SK-N-SH treated with all-trans-retinoic acid at 6 μM for 48 hours (cell line): ENCODE results near the gene C6orf132.

Experiments
- ATAC-seq: fragments of 200-7000 bp; cut with Tn5 transposase; 3 replicates; pipeline ENCODE4 v1.9.1; 2020; ENCODE audit warnings: mild to moderate bottlenecking, moderate library complexity
- ARNTL ChIP-seq: fragments of 450-650 bp; formaldehyde crosslinking; IDR thresholded peaks from 2 replicates; pipeline ENCODE4 v1.5.0; 2020; ENCODE audit warnings: low read depth, mild to moderate bottlenecking, moderate library complexity, borderline replicate concordance
- BACH2 ChIP-seq: fragments of 250-450 bp; sonication (Bioruptor Pico); IDR thresholded peaks from 2 replicates; pipeline ENCODE4 v1.9.0; 2021; ENCODE audit warnings: mild to moderate bottlenecking, borderline replicate concordance
- CSDC2 ChIP-seq: fragments of 250-450 bp; sonication (Bioruptor Pico); IDR thresholded peaks from 2 replicates; pipeline ENCODE4 v1.5.0; 2020; ENCODE audit warnings: mild to moderate bottlenecking, moderate library complexity
- CSRNP3 ChIP-seq: fragments of 250-450 bp; sonication (Bioruptor Pico); IDR thresholded peaks from 2 replicates; pipeline ENCODE4 v1.5.1; 2021; ENCODE audit warnings: mild to moderate bottlenecking, moderate library complexity
- ESRRG ChIP-seq: fragments of 250-450 bp; sonication (Bioruptor Pico); IDR thresholded peaks from 2 replicates; pipeline ENCODE4 v1.6.1; 2021; ENCODE audit warnings: mild to moderate bottlenecking
- ISL1 ChIP-seq: fragments of 250-450 bp; sonication (Bioruptor Pico); IDR thresholded peaks from 2 replicates; pipeline ENCODE4 v2.1.2; 2022; ENCODE audit warnings: mild to moderate bottlenecking, moderate library complexity
- OSR1 ChIP-seq: fragments of 250-450 bp; sonication (Bioruptor Pico); IDR thresholded peaks from 2 replicates; pipeline ENCODE4 v1.8.0; 2022; ENCODE audit warnings: moderate library complexity, mild to moderate bottlenecking, inconsistent platforms
- PATZ1 ChIP-seq: fragments of 250-450 bp; sonication (Bioruptor Pico); IDR thresholded peaks from 2 replicates; pipeline ENCODE4 v1.8.0; 2020; ENCODE audit warnings: mild to moderate bottlenecking, moderate library complexity, borderline replicate concordance
- PPARA ChIP-seq: fragments of 250-450 bp; sonication (Bioruptor Pico); IDR thresholded peaks from 2 replicates; pipeline ENCODE4 v1.5.0; 2020; ENCODE audit warnings: mild to moderate bottlenecking, borderline replicate concordance
- RARB ChIP-seq: fragments of 250-450 bp; sonication (Bioruptor Pico); IDR thresholded peaks from 2 replicates; pipeline ENCODE4 v1.8.0; 2021; ENCODE audit warnings: mild to moderate bottlenecking, moderate library complexity
- SNAI2 ChIP-seq: fragments of 250-450 bp; sonication (Bioruptor Pico); IDR thresholded peaks from 2 replicates; pipeline ENCODE4 v1.5.0; 2020; ENCODE audit warnings: mild to moderate bottlenecking, moderate library complexity
- TOX ChIP-seq: fragments of 250-450 bp; sonication (Bioruptor Pico); IDR thresholded peaks from 2 replicates; pipeline ENCODE4 v1.8.0; 2021; ENCODE audit warnings: mild to moderate bottlenecking, moderate library complexity, borderline replicate concordance
- TSHZ2 ChIP-seq: fragments of 250-450 bp; sonication (Bioruptor Pico); IDR thresholded peaks from 2 replicates; pipeline ENCODE4 v1.5.0; 2020; ENCODE audit warnings: mild to moderate bottlenecking, moderate library complexity
- ZC3H10 ChIP-seq: fragments of 250-450 bp; sonication (Bioruptor Pico); IDR thresholded peaks from 2 replicates; pipeline ENCODE4 v1.5.1; 2021; ENCODE audit warnings: mild to moderate bottlenecking, moderate library complexity
- ZFP3 ChIP-seq: fragments of 250-450 bp; sonication (Bioruptor Pico); IDR thresholded peaks from 2 replicates; pipeline ENCODE4 v1.5.0; 2020; ENCODE audit warnings: mild to moderate bottlenecking, moderate library complexity
- ZFP30 ChIP-seq: fragments of 450-650 bp; formaldehyde crosslinking; IDR thresholded peaks from 2 replicates; pipeline ENCODE4 v1.5.0; 2022; ENCODE audit warnings: mild to moderate bottlenecking, moderate library complexity
- ZNF565 ChIP-seq: fragments of 450-650 bp; formaldehyde crosslinking; conservative IDR thresholded peaks from 2 replicates; pipeline ENCODE4 v1.5.0; 2020; ENCODE audit warnings: low read depth, mild to moderate bottlenecking, moderate library complexity
- ZNF70 ChIP-seq: fragments of 450-650 bp; formaldehyde crosslinking; IDR thresholded peaks from 2 replicates; pipeline ENCODE4 v1.5.0; 2020; ENCODE audit warnings: mild to moderate bottlenecking, moderate library complexity
- ZNF8 ChIP-seq: fragments of 450-650 bp; formaldehyde crosslinking; IDR thresholded peaks from 2 replicates; pipeline ENCODE4 v1.5.0; 2020; ENCODE audit warnings: mild to moderate bottlenecking, moderate library complexity
- TF ChIP-seq, protein P1 (sequence below): fragments of 250-450 bp; sonication (Bioruptor Pico); IDR thresholded peaks from 2 replicates; pipeline ENCODE4 v1.5.1; 2020; ENCODE audit warnings: low read depth, mild to moderate bottlenecking, moderate library complexity

The C6orf132 gene

DNA sequence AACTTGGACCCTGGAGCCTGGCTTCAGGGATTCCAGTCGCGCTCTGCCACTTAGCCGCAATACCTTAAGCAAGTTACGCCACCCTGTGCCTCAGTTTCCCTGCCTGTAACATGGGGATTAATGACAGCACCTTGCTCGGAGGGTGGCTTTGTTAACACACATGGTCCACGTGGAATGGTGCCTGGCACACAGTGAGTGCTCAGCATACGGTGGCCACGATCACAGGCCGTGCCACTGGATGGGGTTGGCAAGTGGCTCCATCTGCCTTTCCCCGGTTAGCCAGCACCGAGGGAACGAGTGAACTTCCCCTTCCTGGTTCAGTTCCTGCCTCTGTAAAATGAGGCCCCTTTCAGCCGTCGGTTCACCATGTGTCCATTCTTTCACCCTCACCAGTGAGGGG lies 17.2 kb downstream of the C6orf132 start:
- ATAC-seq: no peak
- no peak for TF ChIP-seq TOX
- no peak for TF ChIP-seq ZC3H10 (CRISPR knock-in tag)
- no peak for TF ChIP-seq PATZ1 (CRISPR knock-in tag)
- no peak for TF ChIP-seq ZNF8 (CRISPR knock-in tag)
- no peak for TF ChIP-seq ZFP30 (CRISPR knock-in tag)
- no peak for TF ChIP-seq ZFP3 (CRISPR knock-in tag)
- no peak for TF ChIP-seq ARNTL
- no peak for TF ChIP-seq TSHZ2
- no peak for TF ChIP-seq CSRNP3 (CRISPR knock-in tag)
- no peak for TF ChIP-seq ZNF70 (CRISPR knock-in tag)
- TF ChIP-seq, protein P1, sequence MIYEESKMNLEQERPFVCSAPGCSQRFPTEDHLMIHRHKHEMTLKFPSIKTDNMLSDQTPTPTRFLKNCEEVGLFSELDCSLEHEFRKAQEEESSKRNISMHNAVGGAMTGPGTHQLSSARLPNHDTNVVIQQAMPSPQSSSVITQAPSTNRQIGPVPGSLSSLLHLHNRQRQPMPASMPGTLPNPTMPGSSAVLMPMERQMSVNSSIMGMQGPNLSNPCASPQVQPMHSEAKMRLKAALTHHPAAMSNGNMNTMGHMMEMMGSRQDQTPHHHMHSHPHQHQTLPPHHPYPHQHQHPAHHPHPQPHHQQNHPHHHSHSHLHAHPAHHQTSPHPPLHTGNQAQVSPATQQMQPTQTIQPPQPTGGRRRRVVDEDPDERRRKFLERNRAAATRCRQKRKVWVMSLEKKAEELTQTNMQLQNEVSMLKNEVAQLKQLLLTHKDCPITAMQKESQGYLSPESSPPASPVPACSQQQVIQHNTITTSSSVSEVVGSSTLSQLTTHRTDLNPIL (CRISPR knock-in tag): no peak
- no peak for TF ChIP-seq PPARA
- TF ChIP-seq ISL1: no peak
- TF ChIP-seq CSDC2 (CRISPR knock-in tag): no peak
- TF ChIP-seq RARB (CRISPR knock-in tag): no peak

GRCh38 chr6:42124223-42124836 lies 18.1 kb downstream of the C6orf132 start:
- no peak for TF ChIP-seq ISL1
- no peak for TF ChIP-seq ARNTL
- TF ChIP-seq ZNF565: no peak
- TF ChIP-seq RARB (CRISPR knock-in tag): no peak
- TF ChIP-seq, all 23 proteins: peak for 0
- ATAC-seq: no peak

DNA sequence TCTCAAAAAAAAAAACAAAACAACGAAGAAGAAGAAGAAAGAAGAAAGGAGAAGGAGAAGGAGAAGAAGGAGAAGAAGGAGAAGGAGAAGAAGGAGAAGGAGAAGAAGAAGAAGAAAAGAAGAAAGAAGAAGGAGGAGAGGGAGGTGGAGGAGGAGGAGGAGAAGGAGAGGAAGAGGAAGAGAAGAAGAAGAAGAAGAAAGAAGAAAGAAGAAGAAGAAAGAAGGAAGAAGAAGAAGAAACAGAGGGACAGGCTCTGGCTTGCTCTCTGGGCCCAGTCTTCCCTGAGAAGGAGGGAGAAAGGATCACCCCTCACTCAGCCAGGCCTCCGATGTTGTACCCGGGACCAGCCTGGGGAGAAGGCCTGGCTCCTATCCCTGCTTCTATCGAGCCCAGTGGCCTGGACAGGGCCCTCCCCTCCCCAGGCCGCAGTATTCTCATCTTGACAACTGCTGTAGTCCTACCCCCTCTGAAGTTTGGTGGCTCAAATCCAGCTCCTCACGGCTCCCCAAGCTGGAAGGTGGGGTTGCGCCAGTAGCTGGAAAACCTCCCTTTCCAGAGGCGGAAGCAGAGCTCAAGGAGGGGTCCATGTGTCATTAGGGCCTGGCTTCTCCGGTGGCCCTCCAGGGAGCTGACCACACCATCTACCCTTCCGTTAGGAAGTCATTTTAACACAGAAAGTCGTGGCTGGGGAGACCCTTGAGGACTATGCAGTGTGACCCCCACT lies 18.9 kb downstream of the C6orf132 start:
- TF ChIP-seq SNAI2 (CRISPR knock-in tag) (no peak), ARNTL (no peak), PATZ1 (CRISPR knock-in tag) (no peak), RARB (CRISPR knock-in tag) (no peak), BACH2 (CRISPR knock-in tag) (no peak), ZC3H10 (CRISPR knock-in tag) (no peak), ZNF565 (no peak), ESRRG (CRISPR knock-in tag) (no peak), ZNF70 (CRISPR knock-in tag) (no peak), OSR1 (CRISPR knock-in tag) (no peak)
- ATAC-seq: no peak
